GM12878 (cell line): ENCODE results near the gene KDM5B. TPM values are rescaled to one million over a fixed set of nuclear protein-coding genes. Genes with fewer than 3 reads are reported as not detected.

Experiments used
- ATAC-seq: fragments of 200-7000 bp; cut with Tn5 transposase; 3 replicates; pipeline ENCODE4 v1.9.1; 2020; ENCODE audit warnings: mild to moderate bottlenecking, moderate library complexity
- BruUV-seq: library from RNA; stranded (reverse); fragments of 400-500 nt; replicated peaks from 2 replicates; lab custom pipeline; 2021; lab: Mats Ljungman, UMichigan
- CTCF ChIA-PET: fragments of 300-600 bp; sonication (Branson Sonifier 250); formaldehyde crosslinking; extraction: SDS; loops from one replicate; lab custom pipeline; 2021; ENCODE audit warnings: inconsistent platforms; lab: Yijun Ruan, JAX
- POLR2A ChIA-PET: fragments of 350-600 bp; formaldehyde crosslinking; extraction: SDS; loops from one replicate; lab custom pipeline; 2021; ENCODE audit warnings: inconsistent platforms; lab: Charles Lee
- RAD21 ChIA-PET: fragments of 300-600 bp; sonication (Branson Sonifier 250); formaldehyde crosslinking; loops from one replicate; lab custom pipeline; 2023; ENCODE audit warnings: antibody characterized with exemption; ENCODE audit not compliant: unreplicated experiment; lab: Charles Lee
- SMC1A ChIA-PET: fragments of 300-600 bp; sonication (Branson Sonifier 250); formaldehyde crosslinking; loops from one replicate; lab custom pipeline; 2023; ENCODE audit not compliant: unreplicated experiment, uncharacterized antibody; lab: Charles Lee
- DNase-seq: peaks from one replicate; pipeline ENCODE4 v3.0.0-alpha.2; 2011; ENCODE audit warnings: low read depth, low spot score
- FAIRE-seq: peaks from 3 replicates; lab custom pipeline; 2011; peaks lifted over from hg19 to GRCh38; lab: Jason Lieb, UNC
- H2AFZ ChIP-seq: 2 replicates; pipeline ENCODE4 v1.6.0; 2011; ENCODE audit warnings: low read depth, low read length, control low read depth; ENCODE audit not compliant: control insufficient read depth
- H3K27ac ChIP-seq: 2 replicates; pipeline ENCODE4 v1.5.1; 2011; ENCODE audit warnings: control low read depth; ENCODE audit not compliant: control insufficient read depth, insufficient read depth
- H3K27me3 ChIP-seq, 2 experiments: replicated peaks in 1 of 2; 2 replicates each; pipeline versions ENCODE4 v1.6.0 to v1.6.1; 2011; ENCODE audit warnings: low read length in 1 of 2; ENCODE audit not compliant: control insufficient read depth in 2 of 2, insufficient read depth in 2 of 2
- H3K36me3 ChIP-seq, 2 experiments: 2 replicates each; pipeline ENCODE4 v1.5.1; 2011; ENCODE audit warnings: low read length in 1 of 2; ENCODE audit not compliant: control insufficient read depth in 2 of 2, insufficient read depth in 2 of 2
- H3K4me1 ChIP-seq: 2 replicates; pipeline ENCODE4 v1.6.1; 2011; ENCODE audit warnings: mild to moderate bottlenecking, low read length, moderate library complexity, mixed read lengths; ENCODE audit not compliant: control insufficient read depth, insufficient read depth
- H3K4me2 ChIP-seq: 2 replicates; pipeline ENCODE4 v1.6.0; 2011; ENCODE audit warnings: control low read depth; ENCODE audit not compliant: control insufficient read depth, insufficient read depth
- H3K4me3 ChIP-seq: fragments of 200-600 bp; sonication (generic); 2 replicates; pipeline ENCODE4 v1.5.1; 2016
- H3K79me2 ChIP-seq: 2 replicates; pipeline ENCODE4 v1.6.0; 2011; ENCODE audit warnings: low read length; ENCODE audit not compliant: control insufficient read depth, insufficient read depth
- H3K9ac ChIP-seq: 2 replicates; pipeline ENCODE4 v1.8.0; 2011; ENCODE audit warnings: low read length, control low read depth, mixed read lengths; ENCODE audit not compliant: control insufficient read depth, insufficient read depth
- H3K9me3 ChIP-seq: replicated peaks from 3 replicates; pipeline ENCODE4 v1.5.1; 2011; ENCODE audit warnings: mild to moderate bottlenecking, low read length; ENCODE audit not compliant: control insufficient read depth, insufficient read depth
- H4K20me1 ChIP-seq: 2 replicates; pipeline ENCODE4 v1.6.0; 2011; ENCODE audit not compliant: control insufficient read depth, insufficient read depth
- BRCA1 ChIP-seq: IDR thresholded peaks from 2 replicates; pipeline ENCODE4 v1.6.1; 2011; ENCODE audit warnings: low read depth, low read length, improper control_type of control experiment
- CBX3 ChIP-seq: fragments of 200-600 bp; sonication (generic); IDR thresholded peaks from 2 replicates; pipeline ENCODE4 v1.6.1; 2016; ENCODE audit warnings: low read depth, borderline replicate concordance
- CBX5 ChIP-seq: sonication (generic); IDR thresholded peaks from 2 replicates; pipeline ENCODE4 v1.6.1; 2016; ENCODE audit warnings: low read depth, moderate library complexity, mild to moderate bottlenecking, inconsistent platforms
- CHD2 ChIP-seq: IDR thresholded peaks from 2 replicates; pipeline ENCODE4 v1.6.1; 2011; ENCODE audit warnings: low read depth, low read length, improper control_type of control experiment, borderline replicate concordance
- DPF2 ChIP-seq: fragments of 450-650 bp; IDR thresholded peaks from 2 replicates; pipeline ENCODE4 v1.6.1; 2017; ENCODE audit warnings: mild to moderate bottlenecking
- FOXM1 ChIP-seq: IDR thresholded peaks from 2 replicates; pipeline ENCODE4 v1.6.1; 2012; ENCODE audit warnings: low read depth, mild to moderate bottlenecking, inconsistent platforms, low read length, moderate library complexity
- HDAC2 ChIP-seq: fragments of 200-600 bp; sonication (generic); IDR thresholded peaks from 2 replicates; pipeline ENCODE4 v1.6.1; 2017
- HDGF ChIP-seq: fragments of 450-650 bp; IDR thresholded peaks from 2 replicates; pipeline ENCODE4 v1.6.1; 2016; ENCODE audit warnings: antibody characterized with exemption
- IKZF2 ChIP-seq, 2 experiments: fragments of 450-650 bp; IDR thresholded peaks; 2 replicates each; pipeline ENCODE4 v1.6.1; 2017; ENCODE audit warnings: mild to moderate bottlenecking in 2 of 2, moderate library complexity in 2 of 2
- NFYA ChIP-seq: IDR thresholded peaks from 2 replicates; pipeline ENCODE4 v1.6.1; 2011; ENCODE audit warnings: low read depth, mild to moderate bottlenecking, low read length, improper control_type of control experiment, borderline replicate concordance
- NKRF ChIP-seq: fragments of 450-650 bp; conservative IDR thresholded peaks from 2 replicates; pipeline ENCODE4 v1.6.1; 2017; ENCODE audit warnings: mild to moderate bottlenecking, moderate library complexity
- POLR2A ChIP-seq: IDR thresholded peaks from 2 replicates; pipeline ENCODE4 v1.6.1; 2011; ENCODE audit warnings: low read depth, mild to moderate bottlenecking, low read length
- RBBP5 ChIP-seq: fragments of 200-600 bp; sonication (generic); conservative IDR thresholded peaks from 2 replicates; pipeline ENCODE4 v1.6.1; 2016
- TCF12 ChIP-seq: IDR thresholded peaks from 2 replicates; pipeline ENCODE4 v1.6.1; 2011; ENCODE audit warnings: low read depth, mild to moderate bottlenecking, low read length
- ZNF274 ChIP-seq: IDR thresholded peaks from one replicate; pipeline ENCODE4 v1.8.0; 2011; ENCODE audit not compliant: insufficient read length, insufficient read depth
- WGBS: methylation state at CpG from one replicate; pipeline ENCODE4 v1.1.6; 2016; ENCODE audit warnings: low lambda C conversion rate; ENCODE audit not compliant: insufficient replicate concordance, insufficient coverage; ENCODE audit errors: missing lambda C conversion rate; 5-methylcytosine and 5-hydroxymethylcytosine counted together
- in situ Hi-C: fragments of 300-500 bp; cut with MboI; formaldehyde crosslinking; loops from 9 replicates; pipeline ENCODE4 v1.14.3; 2018; ENCODE audit warnings: mixed read lengths
- intact Hi-C: fragments of 100-400 bp; cut with micrococcal nuclease; formaldehyde crosslinking; loops from one replicate; pipeline ENCODE4 v1.14.2; 2022; ENCODE audit not compliant: unreplicated experiment
- polyA plus RNA-seq, 11 experiments: library from polyadenylated mRNA; depleted of rRNA in 4 of 11; unstranded in 6 of 11; stranded (reverse) in 5 of 11; fragments of >200 nt; fragmentation: Nextera tagmentation in 4 of 11; fragmentation: Illumina TruSeq in 1 of 11; extraction: Ambion mirVana in 4 of 11; extraction: Trizol in 1 of 11; gene quantifications; 1 replicate in 1 of 11; 2 replicates in 10 of 11; pipeline versions ENCODE4 v1.2.1 to v1.2.3, GENCODE V29; 2011 to 2016; ENCODE audit warnings: inconsistent platforms in 2 of 11, missing spikeins in 2 of 11, low read depth in 1 of 11
- total RNA-seq, 4 experiments: library from RNA; depleted of rRNA in 3 of 4; stranded (reverse); fragments of >200 nt in 3 of 4; fragmentation: Illumina TruSeq in 1 of 4; extraction: Trizol in 1 of 4; gene quantifications; 2 replicates each; pipeline versions ENCODE4 v1.2.1 to v1.2.3, GENCODE V29; 2013 to 2021

The KDM5B gene
- total and polyA plus RNA-seq, 10 of the 15 experiments (the other 5 are each of a cell fraction or from before 2014, with no cell fraction given), result 1.7 to 26.6 (median 8.1) TPM

- TF ChIP-seq BRCA1 (no peak), ZNF274 (no peak), FOXM1 (no peak), IKZF2 (IDR thresholded peaks at IDR 0.05) (no peak), CHD2 (no peak)
These were observed 49.0 kb upstream of the KDM5B start (continued) for GRCh38 chr1:202857136-202857610.

GRCh38 chr1:202856014-202856413, 47.8 kb upstream of the KDM5B start:
- intact Hi-C loops, result no loop called here

More at GRCh38 chr1:202856014-202856413, 47.8 kb upstream of the KDM5B start:
- no peaks in the 10 kb centered on the region for H3K9me3 ChIP-seq
- ChIA-PET CTCF (no interaction called here), SMC1A (no interaction called here), RAD21 (no interaction called here), POLR2A (no interaction called here)
- 38% methylated on average over 2 of the region's 2 CpGs for WGBS
- H3K79me2 ChIP-seq, result no peaks in the 10 kb centered on the region
- no peak overlapping the region for H2AFZ ChIP-seq
- peaks cover 3 to 4% of the 10 kb centered on the region in 2 experiments; a peak in 3 of 4 replicates for H3K27me3 ChIP-seq
- ATAC-seq (no peak), DNase-seq (no peak), FAIRE-seq (no peak)
- no peaks in the 10 kb centered on the region for H4K20me1 ChIP-seq
- no peak for TF ChIP-seq CHD2
- no peak for TF ChIP-seq POLR2A
- TF ChIP-seq DPF2, result no peak
- no peak for TF ChIP-seq RBBP5
- no peak for TF ChIP-seq CBX5
- TF ChIP-seq NFYA, result no peak
- no peak for TF ChIP-seq HDAC2
- no peak for TF ChIP-seq HDGF
- no peak for TF ChIP-seq CBX3
- TF ChIP-seq NKRF, result no peak
- no peak for TF ChIP-seq TCF12
- H3K27ac ChIP-seq, result no peak overlapping the region
- H3K36me3 ChIP-seq, result no peaks in the 10 kb centered on the region
- H3K4me3 ChIP-seq, result no peak overlapping the region
- in situ Hi-C loops, result no loop called here
- no peaks in the 10 kb centered on the region for H3K4me1 ChIP-seq
- no TSS peak for BruUV-seq
- no peak overlapping the region for H3K4me2 ChIP-seq
- H3K9ac ChIP-seq, result no peak overlapping the region
